K562 (cell line): Measurements from ENCODE around the gene DHDH. TPM values are rescaled to one million over a fixed set of nuclear protein-coding genes. Genes with fewer than 3 reads are reported as not detected.

Experiments
- CHD7 ChIP-seq: fragments of 200-600 bp; sonication (generic); IDR thresholded peaks from one replicate; pipeline ENCODE4 v1.6.1; 2012; ENCODE audit warnings: mild to moderate bottlenecking, low read depth, low read length, inconsistent platforms
- ELF1 ChIP-seq: fragments of 200-800 bp; sonication (Bioruptor generic); IDR thresholded peaks from 2 replicates; pipeline ENCODE4 v1.6.1; 2016; ENCODE audit warnings: missing genetic modification characterization, missing compliant biosample characterization
- GATA2 ChIP-seq: sonication (generic); formaldehyde crosslinking; IDR thresholded peaks from 2 replicates; pipeline ENCODE4 v1.4.0; 2020; ENCODE audit warnings: mild to moderate bottlenecking, missing genetic modification reagents
- GMEB1 ChIP-seq: fragments of 250-450 bp; sonication (Bioruptor Pico); IDR thresholded peaks from 2 replicates; pipeline ENCODE4 v1.4.0; 2020; ENCODE audit warnings: mild to moderate bottlenecking
- HOXB6 ChIP-seq: fragments of 250-450 bp; sonication (Bioruptor Pico); IDR thresholded peaks from 2 replicates; pipeline ENCODE4 v1.5.1; 2022; ENCODE audit warnings: mild to moderate bottlenecking, borderline replicate concordance
- MEF2D ChIP-seq: conservative IDR thresholded peaks from 2 replicates; pipeline ENCODE4 v1.6.1; 2016; ENCODE audit warnings: low read depth, missing genetic modification characterization, missing compliant biosample characterization
- SNIP1 ChIP-seq: fragments of 450-650 bp; IDR thresholded peaks from 2 replicates; pipeline ENCODE4 v1.7.1; 2017; ENCODE audit warnings: low read depth, mild to moderate bottlenecking
- polyA plus RNA-seq, 8 experiments: library from polyadenylated mRNA; depleted of rRNA in 4 of 8; stranded (reverse) in 5 of 8; unstranded in 3 of 8; fragments of >200 nt; fragmentation: Nextera tagmentation in 2 of 8; fragmentation: Illumina TruSeq in 1 of 8; extraction: Ambion mirVana in 2 of 8; extraction: Trizol in 1 of 8; gene quantifications; 2 replicates each; pipeline versions ENCODE4 v1.2.1 to v1.2.3, GENCODE V29; 2011 to 2014; ENCODE audit warnings: inconsistent platforms in 1 of 8, missing spikeins in 1 of 8
- total RNA-seq, 7 experiments: library from RNA; depleted of rRNA in 6 of 7; stranded (reverse); fragments of >200 nt in 6 of 7; fragmentation: Illumina TruSeq in 2 of 7; extraction: Trizol in 2 of 7; gene quantifications; 2 replicates each; pipeline versions ENCODE4 v1.2.1 to v1.2.3, GENCODE V29; 2011 to 2021; ENCODE audit warnings: low replicate concordance in 1 of 7
- TF ChIP-seq, protein P1 (sequence below): fragments of 450-650 bp; IDR thresholded peaks from 2 replicates; pipeline ENCODE4 v1.6.1; 2016; ENCODE audit warnings: missing biosample characterization, missing genetic modification characterization

Gene DHDH
- total and polyA plus RNA-seq, 9 of the 15 experiments (the other 6 are each of a cell fraction or from before 2014, with no cell fraction given) = 0.37 to 1.9 (median 0.87) TPM

GRCh38 chr19:48975947-48976847, 42.7 kb downstream of the DHDH start (continued):
- TF ChIP-seq CHD7 (no peak), ELF1 (tag) (peak; percentile 84), GATA2 (CRISPR knock-in tag) (no peak), GMEB1 (CRISPR knock-in tag) (peak; percentile 37; the same call in 1 of the 2 replicates), HOXB6 (CRISPR knock-in tag) (no peak), SNIP1 (no peak), MEF2D (tag) (no peak)
- TF ChIP-seq, protein P1, sequence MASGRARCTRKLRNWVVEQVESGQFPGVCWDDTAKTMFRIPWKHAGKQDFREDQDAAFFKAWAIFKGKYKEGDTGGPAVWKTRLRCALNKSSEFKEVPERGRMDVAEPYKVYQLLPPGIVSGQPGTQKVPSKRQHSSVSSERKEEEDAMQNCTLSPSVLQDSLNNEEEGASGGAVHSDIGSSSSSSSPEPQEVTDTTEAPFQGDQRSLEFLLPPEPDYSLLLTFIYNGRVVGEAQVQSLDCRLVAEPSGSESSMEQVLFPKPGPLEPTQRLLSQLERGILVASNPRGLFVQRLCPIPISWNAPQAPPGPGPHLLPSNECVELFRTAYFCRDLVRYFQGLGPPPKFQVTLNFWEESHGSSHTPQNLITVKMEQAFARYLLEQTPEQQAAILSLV (tag) = no peak
